ENCODE measurements around the gene RPL36. TPM values are rescaled to one million over a fixed set of nuclear protein-coding genes. Genes with fewer than 3 reads are reported as not detected.

Gene RPL36
- total and polyA plus RNA-seq, 2 of the 8 experiments (the other 6 are each of a cell fraction or from before 2014, with no cell fraction given), result 951 to 1,075 TPM

GRCh38 chr19:5707576-5708575 is 17.8 kb downstream of the RPL36 start:
- DNase-seq (ENCODE audit: low read depth in 1 of 2, low spot score in 2 of 2), result no peak
- FAIRE-seq, result no peak
- CTCF ChIA-PET (ENCODE audit: partially characterized antibody), result interaction anchor here (1.1 to 5.4 kb wide), 3 partner anchors 10 to 42 kb away, joined by 3 to 23 read pairs (median 3); partner anchors contain the start of gene RPL36

More at GRCh38 chr19:5707576-5708575, 17.8 kb downstream of the RPL36 start:
- H3K18ac ChIP-seq (ENCODE audit: extremely low read depth, low read length), result no peak overlapping the region
- no peak overlapping the region for H3K4ac ChIP-seq (replicated peaks; ENCODE audit: insufficient read length, low read depth, low read length)
- H4K8ac ChIP-seq (ENCODE audit: extremely low read depth, insufficient read depth, low read length), result no peak overlapping the region
- H3K4me2 ChIP-seq (ENCODE audit: insufficient read depth in 1 of 2, low read depth in 2 of 2, low read length in 2 of 2), result no peak overlapping the region
- no peak overlapping the region for H2BK5ac ChIP-seq (ENCODE audit: low read depth, low read length)
- H4K91ac ChIP-seq (replicated peaks; ENCODE audit: insufficient read length, low read length), result no peak overlapping the region
- no peak overlapping the region for H2AK5ac ChIP-seq (ENCODE audit: low read depth, low read length)
- 92% methylated on average over 35 of the region's 37 CpGs; no CpG with 5 or more reads in 1 of the 2 experiments for WGBS, 2 experiments (ENCODE audit: extremely low coverage in 1 of 2, insufficient coverage in 1 of 2, insufficient read length in 1 of 2, insufficient replicate concordance in 2 of 2, low coverage in 1 of 2, low lambda C conversion rate in 2 of 2, missing lambda C conversion rate in 1 of 2)
- no peak overlapping the region for H2BK12ac ChIP-seq (ENCODE audit: low read depth, low read length)
- H4K20me1 ChIP-seq (replicated peaks in 1 of 2; ENCODE audit: control insufficient read depth in 1 of 2, insufficient read depth in 2 of 2, low read length in 2 of 2), result peaks cover 3 to 18% of the 10 kb centered on the region in 2 experiments
- H4K5ac ChIP-seq (ENCODE audit: insufficient read length, low read depth, low read length), result no peak overlapping the region
- H3K23ac ChIP-seq (ENCODE audit: insufficient read length), result no peak overlapping the region
- no peaks in the 10 kb centered on the region for H3K27me3 ChIP-seq (replicated peaks in 1 of 4; ENCODE audit: control insufficient read depth in 3 of 4, extremely low read depth in 1 of 4, insufficient read depth in 3 of 4, low read length in 3 of 4)
- H3K14ac ChIP-seq (ENCODE audit: insufficient read length), result no peak overlapping the region
- peaks cover 52 to 85% (median 77%) of the 10 kb centered on the region in 4 experiments for H3K36me3 ChIP-seq (ENCODE audit: control insufficient read depth in 2 of 4, insufficient read depth in 4 of 4, low read length in 3 of 4)
- no peak overlapping the region for H3K56ac ChIP-seq (replicated peaks; ENCODE audit: insufficient read length, low read depth, low read length)
- H2AFZ ChIP-seq (ENCODE audit: low read length), result no peak overlapping the region
- POLR2A ChIA-PET (ENCODE audit: partially characterized antibody), result interaction anchor here (0.6 to 22.4 kb wide), 6 partner anchors 10 to 191 kb away, joined by 3 to 620 read pairs (median 6); partner anchors contain the start of genes CATSPERD, LONP1, PRR22 and RPL36
- no peak overlapping the region for H2BK20ac ChIP-seq (ENCODE audit: low read length)
- no peak overlapping the region for H3K4me3 ChIP-seq (ENCODE audit: extremely low read depth in 1 of 4, insufficient read depth in 2 of 4, low read depth in 3 of 4, low read length in 4 of 4)
- H3K79me1 ChIP-seq (ENCODE audit: low read depth, low read length), result no peaks in the 10 kb centered on the region; the same call in 1 of the 2 replicates
- no peak overlapping the region for H3K27ac ChIP-seq (ENCODE audit: low read depth, low read length)
- no peaks in the 10 kb centered on the region for H3K79me2 ChIP-seq (ENCODE audit: control insufficient read depth in 1 of 2, insufficient read depth in 2 of 2, low read length in 2 of 2)
- TF ChIP-seq JUN (IDR thresholded peaks at IDR 0.05; ENCODE audit: low read depth, low read length) (no peak), RAD21 (IDR thresholded peaks at IDR 0.05 in 1 of 2, conservative IDR thresholded peaks at IDR 0.05 in 1 of 2; ENCODE audit: low read depth in 2 of 2, low read length in 2 of 2) (no peak), NANOG (IDR thresholded peaks at IDR 0.05; ENCODE audit: insufficient read depth, low read depth, low read length, poor library complexity, severe bottlenecking) (no peak), BRCA1 (IDR thresholded peaks at IDR 0.05; ENCODE audit: low read depth, low read length) (no peak), RFX5 (IDR thresholded peaks at IDR 0.05; ENCODE audit: borderline replicate concordance, low read depth, low read length) (no peak), ZNF274 (IDR thresholded peaks at IDR 0.05; ENCODE audit: borderline replicate concordance, extremely low read depth, low read length) (no peak), TAF1 (IDR thresholded peaks at IDR 0.05; ENCODE audit: low read depth, low read length) (no peak)
- H2BK120ac ChIP-seq (replicated peaks; ENCODE audit: low read depth, low read length), result no peak overlapping the region
- H3K9me3 ChIP-seq (ENCODE audit: insufficient read depth in 2 of 2, low read depth in 1 of 2, low read length in 1 of 2), result peaks cover 0 to 5% of the 10 kb centered on the region in 2 experiments; a peak in 1 of 4 replicates
- no peak overlapping the region for H2BK15ac ChIP-seq (ENCODE audit: low read length)
- H3K4me1 ChIP-seq (replicated peaks in 1 of 4; ENCODE audit: control insufficient read depth in 3 of 4, insufficient read depth in 4 of 4, low read length in 3 of 4), result no peaks in the 10 kb centered on the region
- H3K9ac ChIP-seq (replicated peaks in 1 of 4; ENCODE audit: extremely low read depth in 1 of 4, low read depth in 3 of 4, low read length in 3 of 4), result no peak overlapping the region
- no peaks in the 10 kb centered on the region for H3K23me2 ChIP-seq (ENCODE audit: low read depth, low read length)
